Neural cell (in vitro differentiated cells): ENCODE data around the gene SIX4.

Experiments
- EP300 ChIP-seq: fragments of 450-650 bp; conservative IDR thresholded peaks from 2 replicates; pipeline ENCODE4 v1.6.1; 2014; ENCODE audit warnings: antibody characterized with exemption, mild to moderate bottlenecking, moderate library complexity; ENCODE audit not compliant: poor library complexity, severe bottlenecking
- EZH2 ChIP-seq: fragments of 200-600, 300-800 bp; shearing (Covaris generic), sonication (generic); IDR thresholded peaks from 2 replicates; pipeline ENCODE4 v1.6.1; 2014; ENCODE audit warnings: antibody characterized with exemption, low read length, borderline replicate concordance, mild to moderate bottlenecking; ENCODE audit not compliant: insufficient read depth, poor library complexity, severe bottlenecking
- MXI1 ChIP-seq: fragments of 450-650 bp; conservative IDR thresholded peaks from 2 replicates; pipeline ENCODE4 v1.6.1; 2014; ENCODE audit warnings: antibody characterized with exemption, mild to moderate bottlenecking; ENCODE audit not compliant: poor library complexity, severe bottlenecking
- POLR2AphosphoS5 ChIP-seq: IDR thresholded peaks from 2 replicates; pipeline ENCODE4 v1.6.1; 2012
- RAD21 ChIP-seq: fragments of 450-650 bp; conservative IDR thresholded peaks from 2 replicates; pipeline ENCODE4 v1.6.1; 2014; ENCODE audit warnings: antibody characterized with exemption, mild to moderate bottlenecking, moderate library complexity
- SMC3 ChIP-seq: fragments of 450-650 bp; conservative IDR thresholded peaks from 2 replicates; pipeline ENCODE4 v1.6.1; 2014; ENCODE audit warnings: antibody characterized with exemption, mild to moderate bottlenecking, moderate library complexity; ENCODE audit not compliant: poor library complexity
- TAF1 ChIP-seq: IDR thresholded peaks from 2 replicates; pipeline ENCODE4 v1.6.1; 2012; ENCODE audit warnings: low read depth
- TF ChIP-seq, protein P1 (sequence below): fragments of 450-650 bp; IDR thresholded peaks from 2 replicates; pipeline ENCODE4 v1.5.1; 2014; ENCODE audit warnings: antibody characterized with exemption, mild to moderate bottlenecking, moderate library complexity; ENCODE audit not compliant: poor library complexity, severe bottlenecking
- TF ChIP-seq, protein P2 (sequence below): IDR thresholded peaks from 2 replicates; pipeline ENCODE4 v1.6.1; 2012; ENCODE audit warnings: borderline replicate concordance

DNA sequence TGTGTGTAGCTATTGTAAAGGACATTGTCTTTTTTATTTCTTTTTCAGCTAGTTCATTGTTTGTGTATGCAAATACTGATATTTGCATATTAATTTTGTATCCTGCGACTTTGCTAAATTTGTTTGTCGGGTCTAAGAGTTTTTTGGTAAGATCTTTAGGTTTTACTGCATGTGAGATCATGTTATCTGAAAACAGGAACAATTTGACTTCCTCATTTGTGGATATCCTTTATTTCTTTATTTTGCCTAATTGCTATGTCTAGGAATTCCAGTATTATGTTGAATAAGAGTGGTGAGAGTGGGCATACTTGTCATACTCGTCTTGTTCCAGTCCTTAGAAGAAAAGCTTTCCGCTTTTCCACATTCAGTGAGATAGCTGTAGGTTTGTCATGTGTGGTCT lies 28.8 kb downstream of the SIX4 start:
- TF ChIP-seq, protein P1, sequence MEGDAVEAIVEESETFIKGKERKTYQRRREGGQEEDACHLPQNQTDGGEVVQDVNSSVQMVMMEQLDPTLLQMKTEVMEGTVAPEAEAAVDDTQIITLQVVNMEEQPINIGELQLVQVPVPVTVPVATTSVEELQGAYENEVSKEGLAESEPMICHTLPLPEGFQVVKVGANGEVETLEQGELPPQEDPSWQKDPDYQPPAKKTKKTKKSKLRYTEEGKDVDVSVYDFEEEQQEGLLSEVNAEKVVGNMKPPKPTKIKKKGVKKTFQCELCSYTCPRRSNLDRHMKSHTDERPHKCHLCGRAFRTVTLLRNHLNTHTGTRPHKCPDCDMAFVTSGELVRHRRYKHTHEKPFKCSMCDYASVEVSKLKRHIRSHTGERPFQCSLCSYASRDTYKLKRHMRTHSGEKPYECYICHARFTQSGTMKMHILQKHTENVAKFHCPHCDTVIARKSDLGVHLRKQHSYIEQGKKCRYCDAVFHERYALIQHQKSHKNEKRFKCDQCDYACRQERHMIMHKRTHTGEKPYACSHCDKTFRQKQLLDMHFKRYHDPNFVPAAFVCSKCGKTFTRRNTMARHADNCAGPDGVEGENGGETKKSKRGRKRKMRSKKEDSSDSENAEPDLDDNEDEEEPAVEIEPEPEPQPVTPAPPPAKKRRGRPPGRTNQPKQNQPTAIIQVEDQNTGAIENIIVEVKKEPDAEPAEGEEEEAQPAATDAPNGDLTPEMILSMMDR = no peak
- TF ChIP-seq, protein P2, sequence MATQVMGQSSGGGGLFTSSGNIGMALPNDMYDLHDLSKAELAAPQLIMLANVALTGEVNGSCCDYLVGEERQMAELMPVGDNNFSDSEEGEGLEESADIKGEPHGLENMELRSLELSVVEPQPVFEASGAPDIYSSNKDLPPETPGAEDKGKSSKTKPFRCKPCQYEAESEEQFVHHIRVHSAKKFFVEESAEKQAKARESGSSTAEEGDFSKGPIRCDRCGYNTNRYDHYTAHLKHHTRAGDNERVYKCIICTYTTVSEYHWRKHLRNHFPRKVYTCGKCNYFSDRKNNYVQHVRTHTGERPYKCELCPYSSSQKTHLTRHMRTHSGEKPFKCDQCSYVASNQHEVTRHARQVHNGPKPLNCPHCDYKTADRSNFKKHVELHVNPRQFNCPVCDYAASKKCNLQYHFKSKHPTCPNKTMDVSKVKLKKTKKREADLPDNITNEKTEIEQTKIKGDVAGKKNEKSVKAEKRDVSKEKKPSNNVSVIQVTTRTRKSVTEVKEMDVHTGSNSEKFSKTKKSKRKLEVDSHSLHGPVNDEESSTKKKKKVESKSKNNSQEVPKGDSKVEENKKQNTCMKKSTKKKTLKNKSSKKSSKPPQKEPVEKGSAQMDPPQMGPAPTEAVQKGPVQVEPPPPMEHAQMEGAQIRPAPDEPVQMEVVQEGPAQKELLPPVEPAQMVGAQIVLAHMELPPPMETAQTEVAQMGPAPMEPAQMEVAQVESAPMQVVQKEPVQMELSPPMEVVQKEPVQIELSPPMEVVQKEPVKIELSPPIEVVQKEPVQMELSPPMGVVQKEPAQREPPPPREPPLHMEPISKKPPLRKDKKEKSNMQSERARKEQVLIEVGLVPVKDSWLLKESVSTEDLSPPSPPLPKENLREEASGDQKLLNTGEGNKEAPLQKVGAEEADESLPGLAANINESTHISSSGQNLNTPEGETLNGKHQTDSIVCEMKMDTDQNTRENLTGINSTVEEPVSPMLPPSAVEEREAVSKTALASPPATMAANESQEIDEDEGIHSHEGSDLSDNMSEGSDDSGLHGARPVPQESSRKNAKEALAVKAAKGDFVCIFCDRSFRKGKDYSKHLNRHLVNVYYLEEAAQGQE = no peak
- TF ChIP-seq EP300 (no peak), POLR2AphosphoS5 (no peak), EZH2 (no peak), TAF1 (no peak), RAD21 (no peak), SMC3 (no peak), MXI1 (no peak)
